Stimulated activated CD8-positive, alpha-beta memory T cell treated with anti-CD3 and anti-CD28 coated beads, Interleukin-15, amount 100 ng/mL, for 48 hours (primary cell): ENCODE data around the gene SIGLEC10.

ENCODE experiments used
- DNase-seq, 2 donors: peaks; one replicate each; pipeline ENCODE4 v3.0.0-alpha.2; 2020; ENCODE audit warnings: low read depth in 2 of 2

SIGLEC10 gene

GRCh38 chr19:51394050-51394836, 23.2 kb downstream of the SIGLEC10 start:
- DNase-seq: peak; percentile 97

- no peak for DNase-seq
Measured at GRCh38 chr19:51392701-51393100, 24.7 kb downstream of the SIGLEC10 start.

- no peak for DNase-seq
Measured at GRCh38 chr19:51391073-51391611, 26.3 kb downstream of the SIGLEC10 start.

DNA sequence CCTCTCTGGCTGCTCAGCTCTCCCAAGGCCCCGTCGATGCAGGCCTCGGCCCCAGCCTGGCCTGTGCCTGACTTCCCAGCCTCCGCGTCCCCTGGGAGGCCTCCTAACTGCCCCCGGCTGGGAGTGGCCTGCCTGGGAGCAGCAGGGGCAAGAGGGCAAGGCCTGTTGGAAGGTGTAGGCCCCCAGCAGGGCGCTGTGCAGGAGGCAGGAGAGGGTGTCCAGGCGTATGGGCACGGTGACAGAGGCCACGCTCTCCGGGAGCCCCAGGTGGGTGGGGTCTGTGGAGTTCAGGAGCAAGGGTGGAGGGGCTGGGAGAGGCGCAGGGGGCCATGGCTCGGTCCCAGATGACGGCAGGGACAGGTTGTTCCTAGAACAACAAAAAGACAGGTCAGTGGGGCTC, 28.3 kb downstream of the SIGLEC10 start:
- DNase-seq: no peak

GRCh38 chr19:51387924-51388389, 29.5 kb downstream of the SIGLEC10 start, which contains the start of gene LIM2:
Gene LIM2 (minus strand): TSS chr19:51387974. CDS start chr19:51387443, 531 bp downstream.
- DNase-seq: no peak

DNA sequence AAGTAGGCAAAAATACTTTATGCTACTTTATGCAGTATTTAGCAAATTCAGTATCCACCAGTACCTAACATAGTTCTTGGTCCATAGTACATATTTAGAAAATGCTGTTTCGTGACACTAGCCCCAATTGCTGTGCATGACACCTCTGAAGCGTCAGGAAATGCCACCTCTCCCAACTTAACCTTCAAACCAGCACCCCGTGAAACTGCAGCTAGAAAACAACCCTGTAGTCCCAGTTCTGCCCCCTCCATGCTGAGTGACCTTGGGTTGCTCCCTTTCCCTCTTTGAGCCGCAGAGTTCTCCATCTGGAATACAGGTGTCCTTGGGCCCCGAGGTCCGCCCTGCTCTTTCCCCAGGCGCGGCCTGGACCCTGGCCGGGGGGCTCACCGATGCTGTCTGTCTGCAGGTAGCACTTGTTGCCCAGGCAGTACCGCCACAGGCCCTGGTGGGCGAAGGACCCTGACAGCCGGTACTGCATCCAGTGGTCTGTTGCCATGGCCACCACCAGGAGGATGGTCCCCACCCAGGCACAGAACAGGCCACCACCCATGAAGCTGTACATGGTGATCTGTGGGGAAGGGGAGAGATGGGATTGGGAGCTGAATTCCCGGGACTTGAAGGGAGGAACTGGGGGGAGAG, 30.4 kb downstream of the SIGLEC10 start:
- no peak for DNase-seq

DNA sequence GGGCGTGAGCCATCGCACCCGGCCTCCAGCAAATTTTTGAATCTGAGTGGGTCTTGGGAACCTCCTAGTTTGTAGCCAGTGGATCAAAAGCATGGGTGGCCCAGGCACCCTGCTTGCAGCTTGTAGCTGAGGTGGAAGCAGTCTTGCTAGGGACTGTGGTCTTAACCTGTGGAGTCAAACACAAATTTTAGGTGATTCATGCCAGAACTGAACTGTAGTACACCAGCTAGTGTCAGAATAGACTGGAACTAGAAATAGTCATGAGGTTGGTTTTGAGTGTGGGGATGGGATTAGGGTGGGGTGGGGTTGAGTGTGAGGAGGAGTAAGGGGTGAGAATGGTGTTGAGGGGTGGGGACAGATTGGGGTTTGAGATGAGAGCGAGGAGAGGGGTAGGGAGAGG, 35.4 kb downstream of the SIGLEC10 start:
- no peak for DNase-seq

DNA sequence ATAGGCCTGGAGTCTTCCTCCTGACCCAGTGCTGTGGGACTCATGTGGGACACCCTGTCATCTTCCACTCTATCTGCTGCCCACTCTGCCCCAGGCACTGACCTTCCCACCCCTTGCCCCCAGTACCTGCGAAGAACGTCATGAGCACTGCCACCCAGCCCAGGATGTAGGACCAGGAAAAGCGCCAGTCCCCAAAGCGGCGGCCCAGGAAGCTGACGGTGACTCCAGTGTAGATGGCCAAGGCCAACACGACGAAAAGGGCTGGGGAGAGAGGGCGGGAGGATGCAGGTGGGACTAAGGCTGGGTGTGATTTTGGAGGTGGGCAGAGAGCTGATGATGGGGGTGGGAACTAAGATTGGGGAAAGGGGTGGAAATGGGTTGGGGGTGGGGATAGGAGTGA, 37.1 kb downstream of the SIGLEC10 start:
- no peak for DNase-seq

GRCh38 chr19:51377422-51377821, 40.0 kb downstream of the SIGLEC10 start:
- no peak for DNase-seq

GRCh38 chr19:51375504-51376221, 41.8 kb downstream of the SIGLEC10 start:
- DNase-seq: peak; percentile 43 to 64

DNA sequence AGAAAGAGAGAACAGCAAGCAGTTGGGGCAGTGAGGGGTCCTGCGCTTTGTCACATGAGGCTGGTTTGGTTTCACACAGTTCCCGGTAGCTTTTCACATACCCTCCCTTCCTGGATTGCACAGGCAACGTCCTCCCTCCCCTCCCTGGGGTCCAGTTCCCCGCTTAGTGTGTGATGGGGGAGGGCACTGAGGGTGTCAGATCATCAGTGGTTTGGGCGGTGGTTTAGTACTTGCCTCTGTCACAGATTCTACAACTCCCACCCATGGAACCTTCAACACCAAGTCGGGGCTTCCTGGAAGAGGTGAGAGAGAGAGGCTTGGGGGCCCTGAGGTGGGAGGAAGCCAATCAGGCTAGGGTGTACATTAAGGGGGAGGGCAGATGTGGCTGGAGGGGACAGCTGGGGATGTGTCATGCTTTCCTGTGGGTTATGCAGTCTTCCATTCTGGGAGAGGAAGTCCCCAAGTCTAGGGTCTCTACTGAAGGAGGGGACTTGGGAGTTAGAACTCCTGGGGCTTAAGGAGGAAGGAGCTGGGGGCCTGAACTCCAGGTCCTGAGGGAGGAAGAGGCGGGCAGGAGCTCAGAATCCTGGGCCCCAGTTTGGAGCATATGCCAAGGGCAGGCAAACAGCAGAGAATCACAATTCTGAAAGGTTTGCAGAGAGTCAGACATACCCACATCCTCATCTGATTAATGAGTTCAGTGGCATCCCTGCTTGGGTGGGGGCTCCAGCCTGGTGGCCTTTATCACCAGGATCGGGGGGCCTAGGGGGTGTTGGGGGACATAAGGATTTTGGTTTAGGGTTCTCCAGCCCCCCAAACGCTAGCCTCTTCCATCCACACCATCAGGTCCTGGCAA, 44.6 kb downstream of the SIGLEC10 start, which contains the start of gene NKG7:
TSS of gene NKG7 (minus strand) at position 6 of the 856 bp plus-strand sequence. CDS start 119 bp downstream, outside the sequence.
- DNase-seq: peak; percentile 87 to 90

- DNase-seq: no peak
Measured at GRCh38 chr19:51372021-51372648, 45.3 kb downstream of the SIGLEC10 start.

- DNase-seq: no peak
Measured at GRCh38 chr19:51371186-51371690, 46.2 kb downstream of the SIGLEC10 start.

GRCh38 chr19:51370230-51370629, 47.2 kb downstream of the SIGLEC10 start:
- DNase-seq: no peak

GRCh38 chr19:51368366-51369282, 48.8 kb downstream of the SIGLEC10 start, which contains the start of gene CLDND2:
Gene CLDND2 (minus strand): TSS chr19:51369003. CDS start chr19:51368577, 426 bp downstream.
- DNase-seq: peak; percentile 36 to 56

GRCh38 chr19:51367565-51368365, 49.7 kb downstream of the SIGLEC10 start:
- DNase-seq: peak; percentile 99

GRCh38 chr19:51367255-51367564, 50.2 kb downstream of the SIGLEC10 start:
- DNase-seq: no peak
